Natural killer cell (primary cell): ENCODE measurements around the gene MT1F. TPM values are rescaled to one million over a fixed set of nuclear protein-coding genes. Genes with fewer than 3 reads are reported as not detected.

ENCODE experiments used
- ATAC-seq, 3 donors: fragments of 150-1000 bp in 2 of 3; fragments of 200-7000 bp in 1 of 3; cut with Tn5 transposase; 1 replicate in 1 of 3; 2 replicates in 2 of 3; pipeline ENCODE4 v1.10.0; 2021; ENCODE audit warnings: mild to moderate bottlenecking in 2 of 3, moderate library complexity in 2 of 3
- DNase-seq, 2 donors: peaks; one replicate each; pipeline versions ENCODE4 v3.0.0 to v3.0.0-alpha.2; 2013 to 2021; ENCODE audit warnings: mixed read lengths in 1 of 2
- H3K27ac ChIP-seq: one replicate; pipeline ENCODE4 v1.5.1; 2013; ENCODE audit warnings: mild to moderate bottlenecking, low read length
- H3K27me3 ChIP-seq: one replicate; pipeline ENCODE4 v1.6.1; 2013; ENCODE audit warnings: low read length; ENCODE audit not compliant: control insufficient read depth, insufficient read depth
- H3K36me3 ChIP-seq: one replicate; pipeline ENCODE4 v1.6.1; 2013; ENCODE audit warnings: low read length; ENCODE audit not compliant: control insufficient read depth, insufficient read depth
- H3K4me1 ChIP-seq: one replicate; pipeline ENCODE4 v1.6.1; 2013; ENCODE audit warnings: low read length; ENCODE audit not compliant: control insufficient read depth, insufficient read depth
- H3K4me3 ChIP-seq: one replicate; pipeline ENCODE4 v1.5.1; 2013; ENCODE audit warnings: low read length
- H3K9me3 ChIP-seq: one replicate; pipeline ENCODE4 v1.6.1; 2013; ENCODE audit warnings: low read length; ENCODE audit not compliant: control insufficient read depth, insufficient read depth
- H3K27ac Mint-ChIP-seq, 2 donors: one replicate each; pipeline ENCODE4 v1.8.0; 2022; ENCODE audit warnings: mild to moderate bottlenecking in 2 of 2, mixed read lengths in 2 of 2, moderate library complexity in 1 of 2
- H3K27me3 Mint-ChIP-seq, 2 donors: one replicate each; pipeline ENCODE4 v1.8.0; 2022; ENCODE audit warnings: low read depth in 2 of 2, mixed read lengths in 2 of 2
- H3K36me3 Mint-ChIP-seq: one replicate; pipeline ENCODE4 v1.8.0; 2022; ENCODE audit warnings: mixed read lengths
- H3K4me1 Mint-ChIP-seq, 2 donors: one replicate each; pipeline ENCODE4 v1.8.0; 2022; ENCODE audit warnings: mixed read lengths in 2 of 2
- H3K4me3 Mint-ChIP-seq: one replicate; pipeline ENCODE4 v1.8.0; 2022; ENCODE audit warnings: mild to moderate bottlenecking, moderate library complexity, mixed read lengths
- H3K9me3 Mint-ChIP-seq, 2 donors: one replicate each; pipeline ENCODE4 v1.8.0; 2022; ENCODE audit warnings: mixed read lengths in 2 of 2
- WGBS: methylation state at CpG from one replicate; pipeline ENCODE4 v1.1.7; 2013; ENCODE audit warnings: missing lambda C conversion rate; ENCODE audit not compliant: insufficient coverage; 5-methylcytosine and 5-hydroxymethylcytosine counted together
- intact Hi-C: fragments of 100-400 bp; cut with micrococcal nuclease; formaldehyde crosslinking; loops from one replicate; pipeline ENCODE4 v1.14.2; 2022
- total RNA-seq, 4 donors: library from RNA; stranded (reverse); fragments of 120-200 nt in 1 of 4; gene quantifications; one replicate each; pipeline versions ENCODE4 v1.2.3 to v1.2.4, GENCODE V29; 2013 to 2022
- TF ChIP-seq, protein P1 (sequence below): fragments of 200-600 bp; IDR thresholded peaks from one replicate; pipeline ENCODE4 v1.8.0; 2022; ENCODE audit warnings: antibody characterized with exemption

MT1F gene
- total RNA-seq, 3 donors from 2014 or later (not counting 1 experiment from before 2014, with no cell fraction given) = 3.8 to 8.0 (median 5.4) TPM

DNA sequence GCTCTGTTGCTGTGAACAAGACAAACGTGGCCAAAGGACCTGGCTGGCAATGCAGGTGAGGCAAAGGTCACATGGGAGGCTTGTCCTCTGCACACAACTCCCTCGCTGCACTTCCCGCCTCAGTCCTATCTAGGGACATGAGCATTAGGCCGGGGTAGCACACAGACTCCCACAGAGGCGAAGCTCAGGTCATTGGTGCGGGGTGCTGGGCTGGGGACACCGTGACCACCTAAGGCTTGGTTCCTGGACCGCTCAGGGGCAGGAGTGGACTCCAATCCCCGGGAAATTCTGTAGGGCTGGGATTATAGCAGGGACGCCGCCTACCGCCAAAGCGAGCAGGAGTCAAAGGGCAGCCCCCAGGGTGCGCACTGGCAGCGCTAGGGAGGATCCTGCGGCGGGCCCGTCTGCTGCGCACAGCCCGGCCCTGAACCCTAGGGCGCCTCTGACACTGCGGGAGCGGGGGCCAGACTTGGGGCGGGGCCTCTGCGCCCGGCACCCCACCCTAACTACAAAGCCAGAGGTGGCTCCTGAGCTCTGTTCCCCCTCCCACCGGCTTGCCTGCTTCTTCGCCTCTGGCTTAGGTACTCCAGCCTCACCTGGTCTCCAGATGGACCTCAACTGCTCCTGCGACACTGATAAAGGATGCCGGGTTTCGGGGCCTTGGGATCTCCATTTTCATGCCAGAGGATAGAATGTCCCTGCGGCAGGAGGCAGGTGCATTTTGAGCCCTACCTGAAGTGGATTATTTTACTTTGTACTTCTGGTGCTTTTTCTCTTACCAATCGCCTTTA lies 9.9 kb upstream of the MT1F start:
- H3K36me3 ChIP-seq = no peaks in the 10 kb centered on the region
- no peaks in the 10 kb centered on the region for H3K36me3 Mint-ChIP-seq
- H3K9me3 ChIP-seq = no peaks in the 10 kb centered on the region
- ATAC-seq = no peak
- no peak overlapping the region for H3K4me3 ChIP-seq
- no peak overlapping the region for H3K4me3 Mint-ChIP-seq
- no peak for DNase-seq
- H3K27ac Mint-ChIP-seq = no peak overlapping the region
- intact Hi-C loops = no loop called here
- H3K4me1 Mint-ChIP-seq = peaks cover 10 to 16% of the 10 kb centered on the region in 2 donors
- 41% methylated on average over 33 of the region's 33 CpGs for WGBS
- TF ChIP-seq, protein P1, sequence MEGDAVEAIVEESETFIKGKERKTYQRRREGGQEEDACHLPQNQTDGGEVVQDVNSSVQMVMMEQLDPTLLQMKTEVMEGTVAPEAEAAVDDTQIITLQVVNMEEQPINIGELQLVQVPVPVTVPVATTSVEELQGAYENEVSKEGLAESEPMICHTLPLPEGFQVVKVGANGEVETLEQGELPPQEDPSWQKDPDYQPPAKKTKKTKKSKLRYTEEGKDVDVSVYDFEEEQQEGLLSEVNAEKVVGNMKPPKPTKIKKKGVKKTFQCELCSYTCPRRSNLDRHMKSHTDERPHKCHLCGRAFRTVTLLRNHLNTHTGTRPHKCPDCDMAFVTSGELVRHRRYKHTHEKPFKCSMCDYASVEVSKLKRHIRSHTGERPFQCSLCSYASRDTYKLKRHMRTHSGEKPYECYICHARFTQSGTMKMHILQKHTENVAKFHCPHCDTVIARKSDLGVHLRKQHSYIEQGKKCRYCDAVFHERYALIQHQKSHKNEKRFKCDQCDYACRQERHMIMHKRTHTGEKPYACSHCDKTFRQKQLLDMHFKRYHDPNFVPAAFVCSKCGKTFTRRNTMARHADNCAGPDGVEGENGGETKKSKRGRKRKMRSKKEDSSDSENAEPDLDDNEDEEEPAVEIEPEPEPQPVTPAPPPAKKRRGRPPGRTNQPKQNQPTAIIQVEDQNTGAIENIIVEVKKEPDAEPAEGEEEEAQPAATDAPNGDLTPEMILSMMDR = no peak
- peaks cover 9% of the 10 kb centered on the region for H3K27me3 ChIP-seq
- peaks cover 37 to 58% of the 10 kb centered on the region in 2 donors for H3K27me3 Mint-ChIP-seq
- H3K4me1 ChIP-seq = peaks cover 15% of the 10 kb centered on the region
- no peaks in the 10 kb centered on the region for H3K9me3 Mint-ChIP-seq
- H3K27ac ChIP-seq = no peak overlapping the region

DNA sequence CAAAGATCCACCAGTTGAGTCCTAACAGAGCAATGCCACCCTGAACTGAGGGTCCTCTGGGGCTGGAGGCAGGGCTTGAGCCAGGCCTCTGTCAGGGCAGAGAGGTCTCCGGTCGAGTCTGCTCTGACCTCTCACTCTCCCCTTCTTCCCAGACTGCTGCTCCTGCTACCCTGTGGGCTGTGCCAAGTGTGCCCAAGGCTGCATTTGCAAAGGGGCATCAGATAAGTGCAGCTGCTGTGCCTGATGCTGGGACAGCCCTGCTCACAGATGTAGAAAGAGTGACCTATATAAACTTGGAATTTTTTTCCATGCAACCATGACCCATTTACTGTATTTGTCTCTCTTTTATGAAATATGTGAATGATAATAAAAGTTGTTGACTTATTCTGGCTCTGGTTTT lies 8.5 kb upstream of the MT1F start:
- peaks cover under 1% of the 10 kb centered on the region for H3K4me1 ChIP-seq
- no peak for DNase-seq
- H3K4me3 ChIP-seq = no peak overlapping the region
- ATAC-seq = no peak
- H3K9me3 ChIP-seq = no peaks in the 10 kb centered on the region
- Mint-ChIP-seq H3K4me3 (no peak overlapping the region), H3K9me3 (no peaks in the 10 kb centered on the region), H3K27me3 (peaks cover 35 to 54% of the 10 kb centered on the region in 2 donors), H3K36me3 (no peaks in the 10 kb centered on the region), H3K27ac (no peak overlapping the region), H3K4me1 (peaks cover 0 to 2% of the 10 kb centered on the region in 2 donors)
- H3K27me3 ChIP-seq = peaks cover 9% of the 10 kb centered on the region
- H3K36me3 ChIP-seq = no peaks in the 10 kb centered on the region
- no peak overlapping the region for H3K27ac ChIP-seq
- 92% methylated on average over 2 of the region's 2 CpGs for WGBS
- intact Hi-C loops = no loop called here
- TF ChIP-seq, protein P1 = no peak

DNA sequence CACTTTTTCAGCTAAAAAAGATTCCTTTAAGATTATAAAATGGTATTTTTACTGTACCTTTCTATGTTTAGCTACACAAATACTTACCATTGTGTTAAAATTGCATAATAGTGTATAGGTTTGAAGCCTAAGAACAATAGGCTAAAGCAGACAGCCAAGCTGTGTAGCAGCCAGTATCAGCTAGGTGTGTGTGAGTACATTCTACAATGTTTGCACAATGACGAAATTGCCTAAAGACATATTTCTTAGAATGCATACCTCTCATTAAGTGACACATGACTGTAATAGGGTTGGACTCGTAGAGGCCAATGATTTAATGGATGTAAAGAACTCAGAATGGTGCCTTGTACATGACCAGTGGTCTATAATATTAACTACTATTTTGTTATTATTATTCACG lies 7.9 kb upstream of the MT1F start:
- ATAC-seq (no peak), DNase-seq (no peak)
- H3K36me3 Mint-ChIP-seq = no peaks in the 10 kb centered on the region
- no peaks in the 10 kb centered on the region for H3K9me3 Mint-ChIP-seq
- peaks cover 34 to 49% of the 10 kb centered on the region in 2 donors for H3K27me3 Mint-ChIP-seq
- no peak overlapping the region for H3K4me3 Mint-ChIP-seq
- no peak overlapping the region for H3K4me3 ChIP-seq
- WGBS = no CpG with 5 or more reads among the region's 3 CpGs
- H3K4me1 ChIP-seq = no peaks in the 10 kb centered on the region
- H3K36me3 ChIP-seq = no peaks in the 10 kb centered on the region
- no peak overlapping the region for H3K27ac ChIP-seq
- intact Hi-C loops = no loop called here
- H3K9me3 ChIP-seq = no peaks in the 10 kb centered on the region
- no peaks in the 10 kb centered on the region for H3K4me1 Mint-ChIP-seq
- no peak overlapping the region for H3K27ac Mint-ChIP-seq
- TF ChIP-seq, protein P1 = no peak
- peaks cover 9% of the 10 kb centered on the region for H3K27me3 ChIP-seq

DNA sequence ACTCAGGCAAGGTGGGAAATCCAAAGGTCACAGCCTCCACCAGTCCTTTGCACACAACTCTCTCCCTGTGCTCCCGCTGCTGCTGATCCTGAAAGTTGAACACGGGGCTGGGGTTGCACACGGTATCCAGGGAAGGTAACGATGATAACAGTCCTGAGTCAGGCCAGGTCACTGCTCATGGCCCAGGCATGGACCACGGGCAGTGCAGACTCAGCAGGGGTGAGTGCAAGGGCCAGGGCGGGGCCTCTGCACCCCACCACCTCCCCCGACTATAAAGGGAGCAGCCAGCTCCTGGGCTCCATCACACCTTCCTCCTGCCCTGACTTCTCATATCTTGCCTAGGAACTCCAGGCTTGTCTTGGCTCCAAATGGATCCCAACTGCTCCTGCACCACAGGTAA lies 6.2 kb upstream of the MT1F start, which contains the start of gene MT1B:
TSS of gene MT1B (plus strand) at position 301 of the 400 bp plus-strand sequence. CDS start at position 369, 68 bp downstream.
- no peak within 1 kb of the TSS for H3K27ac Mint-ChIP-seq
- ATAC-seq = no peak

More for the DNA sequence above, 6.2 kb upstream of the MT1F start, which contains the start of gene MT1B:
- H3K4me1 ChIP-seq = no peaks in the 10 kb centered on the region
- intact Hi-C loops = no loop called here
- TF ChIP-seq, protein P1 = no peak
- Mint-ChIP-seq H3K4me1 (no peaks in the 10 kb centered on the region), H3K27me3 (peaks cover 25 to 32% of the 10 kb centered on the region in 2 donors), H3K9me3 (no peaks in the 10 kb centered on the region), H3K36me3 (no peaks in the 10 kb centered on the region), H3K4me3 (no peak within 1 kb of the TSS)
- H3K36me3 ChIP-seq = no peaks in the 10 kb centered on the region
- H3K27me3 ChIP-seq = peaks cover 3% of the 10 kb centered on the region
- DNase-seq = no peak
- no peaks in the 10 kb centered on the region for H3K9me3 ChIP-seq
- no peak within 1 kb of the TSS for H3K4me3 ChIP-seq
- H3K27ac ChIP-seq = no peak within 1 kb of the TSS
- WGBS = 76% methylated on average over 7 of the region's 7 CpGs
